ENCODE measurements around the gene TPTE. TPM values are rescaled to one million over a fixed set of nuclear protein-coding genes. Genes with fewer than 3 reads are reported as not detected.
"Not testable (repeated sequence)": the region's sequence is repeated elsewhere in the genome, so short reads cannot be mapped to it uniquely, and the experiment has no call there.

Gene TPTE
- total RNA-seq, 6 experiments from 2014 or later, result not detected

- H3K4me3 ChIP-seq; DNase-seq; ATAC-seq; H3K27ac ChIP-seq; H3K9me3 ChIP-seq; intact Hi-C loops (cut with DNase I); H3K4me1 ChIP-seq; H3K27me3 ChIP-seq; H3K36me3 ChIP-seq: not testable (repeated sequence)
- TF ChIP-seq, protein P1, sequence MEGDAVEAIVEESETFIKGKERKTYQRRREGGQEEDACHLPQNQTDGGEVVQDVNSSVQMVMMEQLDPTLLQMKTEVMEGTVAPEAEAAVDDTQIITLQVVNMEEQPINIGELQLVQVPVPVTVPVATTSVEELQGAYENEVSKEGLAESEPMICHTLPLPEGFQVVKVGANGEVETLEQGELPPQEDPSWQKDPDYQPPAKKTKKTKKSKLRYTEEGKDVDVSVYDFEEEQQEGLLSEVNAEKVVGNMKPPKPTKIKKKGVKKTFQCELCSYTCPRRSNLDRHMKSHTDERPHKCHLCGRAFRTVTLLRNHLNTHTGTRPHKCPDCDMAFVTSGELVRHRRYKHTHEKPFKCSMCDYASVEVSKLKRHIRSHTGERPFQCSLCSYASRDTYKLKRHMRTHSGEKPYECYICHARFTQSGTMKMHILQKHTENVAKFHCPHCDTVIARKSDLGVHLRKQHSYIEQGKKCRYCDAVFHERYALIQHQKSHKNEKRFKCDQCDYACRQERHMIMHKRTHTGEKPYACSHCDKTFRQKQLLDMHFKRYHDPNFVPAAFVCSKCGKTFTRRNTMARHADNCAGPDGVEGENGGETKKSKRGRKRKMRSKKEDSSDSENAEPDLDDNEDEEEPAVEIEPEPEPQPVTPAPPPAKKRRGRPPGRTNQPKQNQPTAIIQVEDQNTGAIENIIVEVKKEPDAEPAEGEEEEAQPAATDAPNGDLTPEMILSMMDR (IDR thresholded peaks at IDR 0.05), result peak in 1 of 4 donors; percentile 9
- 0% methylated on average over 1 of the region's 1 CpG for WGBS (ENCODE audit: insufficient coverage, low coverage, low lambda C conversion rate, missing lambda C conversion rate)
These were observed 67.7 kb downstream of the TPTE start for GRCh38 chr21:10589115-10589514.

- not testable (repeated sequence) for H3K36me3 ChIP-seq, H3K4me3 ChIP-seq, H3K27ac ChIP-seq, H3K4me1 ChIP-seq, H3K9me3 ChIP-seq, ATAC-seq, H3K27me3 ChIP-seq
- WGBS (ENCODE audit: insufficient coverage, low coverage, low lambda C conversion rate, missing lambda C conversion rate), result 46% methylated on average over 7 of the region's 7 CpGs
- intact Hi-C loops (cut with DNase I), result loop anchor here in 1 of 2 donors (10.0 kb wide), 1 partner anchor 62 kb away; no protein-coding TSS in a partner anchor
- DNase-seq, result peak in 1 of 3 donors; percentile 51
These were observed 85.7 kb downstream of the TPTE start for GRCh38 chr21:10607074-10607473.

DNA sequence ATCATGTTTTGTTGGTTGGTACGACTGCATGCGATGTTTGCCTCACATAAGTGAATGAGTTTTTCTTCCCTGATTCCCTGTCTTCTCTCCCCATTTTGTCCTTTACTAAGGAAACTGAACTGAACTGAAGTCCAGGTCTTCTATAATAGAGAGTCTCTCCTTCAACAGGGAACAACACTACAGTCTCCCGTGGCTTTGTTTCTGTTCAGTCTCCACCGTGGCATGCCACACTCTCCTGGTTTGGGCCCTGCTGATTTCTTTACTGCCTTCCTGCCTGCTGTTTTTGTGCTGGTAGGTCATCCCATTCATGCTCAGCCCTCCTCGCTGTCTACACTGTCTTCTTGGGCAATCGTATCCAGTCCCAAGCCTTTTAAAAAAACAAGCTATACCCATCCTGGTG, 92.9 kb downstream of the TPTE start:
- ATAC-seq, result peak in 1 of 4 donors; percentile 53
- H3K4me3 ChIP-seq, result not testable (repeated sequence)

GRCh38 chr21:10616061-10616460, 94.7 kb downstream of the TPTE start:
- H3K4me1 ChIP-seq; intact Hi-C loops (cut with DNase I); H3K27me3 ChIP-seq; H3K9me3 ChIP-seq; H3K27ac ChIP-seq; H3K36me3 ChIP-seq; H3K4me3 ChIP-seq: not testable (repeated sequence)
- 44% methylated on average over 3 of the region's 3 CpGs for WGBS (ENCODE audit: insufficient coverage, low coverage, low lambda C conversion rate, missing lambda C conversion rate)
- DNase-seq (peak in 1 of 3 donors; percentile 25), ATAC-seq (peak in 1 of 4 donors; percentile 41)

More for the DNA sequence above, 92.9 kb downstream of the TPTE start:
- 53% methylated on average over 6 of the region's 6 CpGs for WGBS (ENCODE audit: insufficient coverage, low coverage, low lambda C conversion rate, missing lambda C conversion rate)
- intact Hi-C loops (cut with DNase I); H3K27ac ChIP-seq; H3K27me3 ChIP-seq; H3K36me3 ChIP-seq; H3K9me3 ChIP-seq; H3K4me1 ChIP-seq: not testable (repeated sequence)
- DNase-seq, result peak in 1 of 3 donors; percentile 38

DNA sequence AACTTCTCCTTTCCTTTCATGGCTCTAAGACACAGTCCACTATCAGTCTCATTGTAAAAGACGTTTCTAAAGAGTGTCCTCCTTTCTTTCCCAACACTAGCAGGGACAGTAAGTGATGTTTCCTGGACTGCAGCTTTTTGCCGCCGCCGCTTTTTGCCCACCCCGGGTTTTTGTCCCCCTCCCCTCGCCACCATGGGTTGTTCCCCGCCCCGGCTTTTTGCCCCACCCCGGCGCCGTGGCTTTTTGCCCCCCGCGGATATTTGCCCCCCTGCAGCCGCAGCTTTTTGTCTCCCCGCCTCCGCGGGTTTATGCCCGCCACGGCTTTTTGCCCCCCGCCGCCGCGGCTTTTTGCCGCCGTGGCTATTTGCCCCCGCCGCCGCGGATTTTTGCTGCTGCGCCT, 95.2 kb downstream of the TPTE start:
- 63% methylated on average over 27 of the region's 30 CpGs for WGBS (ENCODE audit: insufficient coverage, low coverage, low lambda C conversion rate, missing lambda C conversion rate)
- Histone ChIP-seq H3K27ac (no peak overlapping the region), H3K27me3 (no peaks in the 10 kb centered on the region), H3K9me3 (no peaks in the 10 kb centered on the region), H3K4me1 (no peaks in the 10 kb centered on the region), H3K4me3 (no peak overlapping the region), H3K36me3 (no peaks in the 10 kb centered on the region)
- intact Hi-C loops (cut with DNase I), result no loop called here
- ATAC-seq (peak in 1 of 4 donors; percentile 26), DNase-seq (peak in 1 of 3 donors; percentile 45)
- TF ChIP-seq POLR2A (IDR thresholded peaks at IDR 0.05), result no peak
- TF ChIP-seq, protein P1 (IDR thresholded peaks at IDR 0.05), result no peak

DNA sequence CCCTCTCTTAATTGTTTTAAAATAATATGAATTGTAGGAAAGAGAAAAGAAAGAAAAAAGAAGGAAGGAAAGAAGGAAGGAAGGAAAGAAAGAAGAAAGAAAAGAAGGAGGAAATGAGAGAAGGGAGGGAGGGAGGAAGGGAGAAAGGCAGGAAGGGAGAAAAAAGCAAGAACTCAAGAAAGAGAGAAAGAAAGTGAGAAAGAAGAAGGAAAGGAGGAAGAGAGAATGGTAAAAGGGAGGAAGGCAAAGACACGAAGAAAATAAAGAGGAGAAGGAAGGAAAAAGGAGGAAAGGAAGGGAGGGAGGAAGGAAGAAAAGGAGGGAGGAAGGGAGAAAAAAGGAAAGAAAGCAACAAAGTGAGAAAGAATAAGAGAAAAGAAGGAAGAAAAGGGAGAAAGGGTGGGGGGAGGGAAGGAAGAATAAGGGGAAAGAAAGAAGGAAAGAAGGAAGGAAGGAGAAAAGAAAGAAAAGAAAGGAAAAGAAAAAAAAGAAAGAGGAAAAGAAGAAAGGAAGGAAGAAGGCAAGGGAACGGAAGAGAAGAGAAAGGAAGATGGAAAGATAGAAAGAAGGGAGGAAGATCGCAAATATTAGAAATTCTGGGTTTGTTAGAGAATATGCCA, 95.9 kb downstream of the TPTE start:
- intact Hi-C loops (cut with DNase I); ATAC-seq; H3K36me3 ChIP-seq: not testable (repeated sequence)

More for the DNA sequence above, 95.9 kb downstream of the TPTE start:
- not testable (repeated sequence) for H3K4me3 ChIP-seq, H3K9me3 ChIP-seq, H3K27me3 ChIP-seq, H3K27ac ChIP-seq, DNase-seq, H3K4me1 ChIP-seq
- 46% methylated on average over 3 of the region's 3 CpGs for WGBS (ENCODE audit: insufficient coverage, low coverage, low lambda C conversion rate, missing lambda C conversion rate)
